HUES6 (cell line): ENCODE data around the gene CXCR6.

ENCODE experiments used
- H3K27ac ChIP-seq: 2 replicates; pipeline ENCODE4 v1.7.0; 2013; ENCODE audit warnings: low read depth, mild to moderate bottlenecking, low read length, inconsistent platforms
- H3K27me3 ChIP-seq: 2 replicates; pipeline ENCODE4 v1.6.1; 2013; ENCODE audit warnings: low read length; ENCODE audit not compliant: control insufficient read depth, insufficient read depth
- H3K36me3 ChIP-seq: 2 replicates; pipeline ENCODE4 v1.6.1; 2013; ENCODE audit warnings: low read length; ENCODE audit not compliant: control insufficient read depth, insufficient read depth
- H3K4me1 ChIP-seq: 2 replicates; pipeline ENCODE4 v1.6.1; 2013; ENCODE audit warnings: low read length; ENCODE audit not compliant: control insufficient read depth, insufficient read depth
- H3K4me3 ChIP-seq: 2 replicates; pipeline ENCODE4 v1.5.1; 2013; ENCODE audit warnings: low read depth, low read length
- H3K9ac ChIP-seq: one replicate; pipeline ENCODE4 v1.6.1; 2013; ENCODE audit warnings: mild to moderate bottlenecking, low read length
- H3K9me3 ChIP-seq: 2 replicates; pipeline ENCODE4 v1.6.1; 2013; ENCODE audit warnings: low read depth, low read length; ENCODE audit not compliant: control insufficient read depth, insufficient read depth

CXCR6 gene

DNA sequence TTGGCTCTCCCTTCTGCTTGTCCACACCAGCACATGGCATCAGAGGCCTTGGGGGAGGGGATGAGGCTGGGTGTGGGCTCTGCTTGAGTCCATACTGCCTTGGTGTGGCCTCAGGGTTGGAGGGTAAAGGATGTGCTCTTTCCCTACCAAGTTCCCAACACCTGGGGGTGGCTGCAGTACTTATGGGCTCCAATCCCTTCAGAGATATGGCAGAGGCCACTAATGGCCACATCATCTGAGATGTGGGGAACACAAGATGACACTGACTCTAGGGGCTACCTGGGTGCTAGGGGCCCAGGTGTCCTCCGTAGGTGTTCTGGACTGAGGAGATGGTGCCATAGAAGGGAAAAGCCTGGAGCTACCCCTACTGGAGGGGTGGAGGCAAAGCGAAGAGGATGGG, 6.9 kb downstream of the CXCR6 start:
- no peak overlapping the region for H3K4me3 ChIP-seq
- no peaks in the 10 kb centered on the region for H3K9me3 ChIP-seq
- H3K27me3 ChIP-seq = no peaks in the 10 kb centered on the region
- H3K9ac ChIP-seq = no peak overlapping the region
- no peaks in the 10 kb centered on the region for H3K4me1 ChIP-seq
- no peak overlapping the region for H3K27ac ChIP-seq
- peaks cover 90% of the 10 kb centered on the region for H3K36me3 ChIP-seq

DNA sequence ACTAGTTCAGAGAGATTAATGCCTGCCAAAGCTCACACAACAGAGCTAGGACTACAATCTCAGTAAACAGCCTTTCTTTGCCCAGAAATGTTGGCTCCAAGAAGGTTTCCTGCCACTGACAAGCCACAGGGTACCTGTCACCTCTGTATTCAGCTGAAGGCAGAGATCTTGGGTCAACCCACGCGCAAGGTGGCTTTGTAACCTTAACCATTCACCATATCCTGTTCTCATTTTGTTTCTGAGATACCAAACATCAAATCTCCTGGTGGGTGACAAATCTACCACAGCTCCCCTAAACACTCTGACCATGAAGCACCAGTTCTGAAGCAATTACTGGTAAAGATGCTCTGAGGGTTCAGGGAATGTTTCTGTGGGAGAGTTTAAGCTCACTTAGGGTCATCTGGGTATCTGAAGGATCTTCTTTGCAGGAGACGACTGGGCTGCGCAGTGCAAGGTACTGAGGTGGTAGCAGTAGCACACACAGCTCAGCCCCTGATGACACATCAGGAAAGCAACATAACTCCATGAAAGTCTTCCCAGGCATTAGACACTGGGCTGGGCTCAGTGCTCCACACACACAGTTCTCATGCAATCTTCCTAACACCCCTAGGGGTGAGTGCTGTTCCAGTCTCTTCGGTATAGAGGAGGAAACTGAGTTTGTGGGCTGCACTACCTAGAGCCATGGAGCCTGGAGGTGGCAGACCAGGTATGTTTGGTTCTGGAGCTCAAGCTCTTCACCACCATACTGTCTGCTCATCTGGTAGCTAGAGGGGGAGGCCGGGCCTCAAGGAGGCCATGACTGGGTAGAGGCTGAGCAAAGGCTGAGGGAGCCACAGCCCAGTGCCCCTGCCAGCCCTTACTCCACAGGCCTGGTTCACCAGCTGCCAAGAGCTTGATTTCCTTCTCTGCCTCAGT, 7.7 kb downstream of the CXCR6 start:
- no peak overlapping the region for H3K9ac ChIP-seq
- no peaks in the 10 kb centered on the region for H3K27me3 ChIP-seq
- H3K27ac ChIP-seq = no peak overlapping the region
- H3K4me1 ChIP-seq = no peaks in the 10 kb centered on the region
- H3K9me3 ChIP-seq = no peaks in the 10 kb centered on the region
- no peak overlapping the region for H3K4me3 ChIP-seq
- peaks cover 96% of the 10 kb centered on the region for H3K36me3 ChIP-seq

DNA sequence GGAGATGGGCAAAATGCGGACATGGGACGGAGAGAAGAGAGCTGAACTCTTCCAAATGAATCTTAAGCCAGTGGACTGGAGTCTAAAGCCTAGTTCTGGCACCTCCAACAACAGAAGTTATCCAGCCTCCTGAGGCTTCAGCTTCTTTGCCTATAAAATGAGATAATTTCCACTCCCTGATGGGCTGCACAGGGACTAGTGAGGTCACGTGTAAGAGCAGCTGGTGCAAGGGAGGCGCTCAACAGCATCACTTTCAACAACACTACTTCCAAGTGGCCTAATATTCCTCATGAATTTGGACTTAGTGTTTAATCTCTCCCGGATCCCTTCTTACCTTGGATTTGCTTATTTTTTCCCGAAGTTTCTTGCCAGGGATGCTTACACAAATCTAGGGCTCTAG, 8.7 kb downstream of the CXCR6 start:
- Histone ChIP-seq H3K9me3 (no peaks in the 10 kb centered on the region), H3K27ac (no peak overlapping the region), H3K36me3 (peaks cover 95% of the 10 kb centered on the region), H3K27me3 (no peaks in the 10 kb centered on the region), H3K4me3 (no peak overlapping the region), H3K4me1 (no peaks in the 10 kb centered on the region), H3K9ac (no peak overlapping the region)

DNA sequence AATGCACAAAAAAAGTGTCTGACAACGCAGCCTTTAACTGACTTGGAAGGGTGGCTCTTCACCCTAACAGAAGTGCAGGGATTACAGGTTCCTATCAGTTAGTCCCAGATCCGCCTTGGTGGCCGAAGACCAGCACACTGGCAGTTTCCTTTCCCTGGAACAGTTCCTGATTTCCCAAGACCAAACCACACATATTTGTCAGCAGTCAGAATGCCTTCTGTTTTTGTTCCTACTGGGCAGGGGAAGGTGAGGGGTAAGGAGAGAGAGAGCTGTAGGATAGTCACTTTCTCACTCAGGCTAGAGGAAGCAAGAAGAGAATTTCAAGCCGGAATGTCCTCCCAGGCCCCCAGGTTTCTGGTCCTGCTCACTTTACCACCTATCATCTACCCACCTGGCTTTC, 9.2 kb downstream of the CXCR6 start:
- Histone ChIP-seq H3K36me3 (peaks cover 95% of the 10 kb centered on the region), H3K4me3 (no peak overlapping the region), H3K9me3 (no peaks in the 10 kb centered on the region), H3K27me3 (no peaks in the 10 kb centered on the region), H3K9ac (no peak overlapping the region), H3K27ac (no peak overlapping the region), H3K4me1 (no peaks in the 10 kb centered on the region)

DNA sequence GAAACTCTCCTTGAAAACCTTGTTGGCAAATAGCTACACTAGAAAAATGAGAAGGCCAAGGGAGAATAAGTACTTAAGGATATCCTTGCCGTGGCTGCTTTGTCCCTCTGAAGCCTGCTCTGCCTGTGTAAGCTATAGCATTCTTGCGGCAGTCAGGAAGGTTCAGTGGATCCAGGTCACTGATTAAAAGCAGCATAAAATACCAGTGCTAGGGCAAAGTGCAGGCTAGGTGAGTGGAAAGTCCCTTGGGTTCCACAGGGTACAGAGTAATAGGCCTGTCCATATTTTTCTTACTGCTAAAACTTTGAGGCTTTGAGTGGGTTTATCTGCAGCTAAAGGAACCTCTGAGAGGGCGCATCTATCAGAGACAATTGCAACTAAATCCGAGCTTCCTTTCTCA, 10.3 kb downstream of the CXCR6 start:
- no peaks in the 10 kb centered on the region for H3K4me1 ChIP-seq
- peaks cover 95% of the 10 kb centered on the region for H3K36me3 ChIP-seq
- no peak overlapping the region for H3K9ac ChIP-seq
- no peak overlapping the region for H3K27ac ChIP-seq
- H3K4me3 ChIP-seq = no peak overlapping the region
- no peaks in the 10 kb centered on the region for H3K27me3 ChIP-seq
- no peaks in the 10 kb centered on the region for H3K9me3 ChIP-seq

DNA sequence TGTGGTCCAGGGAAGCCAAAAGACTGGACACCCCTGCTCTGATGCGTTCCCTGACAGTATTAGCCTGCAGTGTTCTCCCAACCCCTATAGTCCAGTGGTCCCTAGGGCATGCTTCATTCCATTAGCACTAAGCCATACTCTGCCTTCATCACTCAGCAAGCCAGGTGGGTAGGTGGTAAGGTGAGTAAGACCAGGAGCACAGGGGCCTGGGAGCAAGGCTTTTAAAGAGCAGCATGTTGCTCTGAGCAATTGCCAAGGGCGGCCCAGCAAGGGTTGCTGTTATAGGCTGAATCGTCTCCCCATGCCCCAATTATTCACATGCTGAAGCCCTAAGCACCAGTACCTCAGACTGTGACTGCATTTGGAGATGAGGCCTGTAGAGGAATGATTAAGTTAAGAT, 11.0 kb downstream of the CXCR6 start:
- H3K4me3 ChIP-seq = no peak overlapping the region
- no peaks in the 10 kb centered on the region for H3K27me3 ChIP-seq
- H3K9ac ChIP-seq = no peak overlapping the region
- H3K9me3 ChIP-seq = no peaks in the 10 kb centered on the region
- no peaks in the 10 kb centered on the region for H3K4me1 ChIP-seq
- no peak overlapping the region for H3K27ac ChIP-seq
- peaks cover 95% of the 10 kb centered on the region for H3K36me3 ChIP-seq

DNA sequence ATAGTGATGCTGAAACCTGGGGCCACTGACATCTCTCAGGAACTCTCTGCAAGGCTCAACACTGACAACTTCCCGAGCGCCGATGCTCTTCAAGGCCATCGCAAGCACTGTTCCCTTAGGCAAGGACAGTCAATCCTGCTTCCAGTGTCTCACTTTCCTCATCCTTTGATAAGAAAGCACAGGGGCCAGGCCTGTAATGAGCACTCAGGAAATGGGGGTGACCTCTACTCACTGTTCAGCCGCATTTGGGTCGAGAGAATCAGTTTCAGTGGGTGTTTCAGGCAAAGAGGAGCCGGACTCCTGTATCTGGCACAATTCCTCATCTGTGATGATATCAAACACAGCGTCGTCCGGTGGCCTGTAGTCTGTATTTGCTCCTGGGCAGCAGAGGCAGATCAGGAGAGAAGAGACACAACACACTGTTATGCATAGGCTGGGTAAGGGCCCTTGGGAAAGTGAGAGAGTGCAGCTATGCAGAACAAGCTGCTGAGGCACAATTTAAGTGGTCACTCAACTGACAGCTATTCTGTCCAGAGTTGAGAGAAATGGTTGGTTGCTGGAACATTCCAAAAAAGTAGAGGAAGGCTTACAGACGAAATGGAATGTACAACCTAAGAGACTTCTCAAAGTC, 11.9 kb downstream of the CXCR6 start:
- Histone ChIP-seq H3K9ac (no peak overlapping the region), H3K4me3 (no peak overlapping the region), H3K27me3 (no peaks in the 10 kb centered on the region), H3K9me3 (no peaks in the 10 kb centered on the region), H3K27ac (no peak overlapping the region), H3K36me3 (peaks cover 95% of the 10 kb centered on the region), H3K4me1 (no peaks in the 10 kb centered on the region)

GRCh38 chr3:45955706-45956105, 12.4 kb downstream of the CXCR6 start:
- Histone ChIP-seq H3K27me3 (no peaks in the 10 kb centered on the region), H3K4me3 (no peak overlapping the region), H3K9me3 (no peaks in the 10 kb centered on the region), H3K9ac (no peak overlapping the region), H3K4me1 (no peaks in the 10 kb centered on the region), H3K36me3 (peaks cover 96% of the 10 kb centered on the region), H3K27ac (no peak overlapping the region)

- no peak overlapping the region for H3K4me3 ChIP-seq
- no peaks in the 10 kb centered on the region for H3K4me1 ChIP-seq
- H3K9me3 ChIP-seq = no peaks in the 10 kb centered on the region
- no peaks in the 10 kb centered on the region for H3K27me3 ChIP-seq
- H3K27ac ChIP-seq = no peak overlapping the region
- H3K9ac ChIP-seq = no peak overlapping the region
- H3K36me3 ChIP-seq = peaks cover 95% of the 10 kb centered on the region
Observed at GRCh38 chr3:45957586-45957985, 14.3 kb downstream of the CXCR6 start.

GRCh38 chr3:45958321-45958791, 15.1 kb downstream of the CXCR6 start:
- Histone ChIP-seq H3K4me3 (no peak overlapping the region), H3K27me3 (no peaks in the 10 kb centered on the region), H3K27ac (no peak overlapping the region), H3K9me3 (no peaks in the 10 kb centered on the region), H3K9ac (no peak overlapping the region), H3K4me1 (no peaks in the 10 kb centered on the region), H3K36me3 (peaks cover 95% of the 10 kb centered on the region)

GRCh38 chr3:45959201-45959600, 15.9 kb downstream of the CXCR6 start:
- Histone ChIP-seq H3K4me3 (no peak overlapping the region), H3K27me3 (no peaks in the 10 kb centered on the region), H3K4me1 (no peaks in the 10 kb centered on the region), H3K27ac (no peak overlapping the region), H3K36me3 (peaks cover 95% of the 10 kb centered on the region), H3K9me3 (no peaks in the 10 kb centered on the region), H3K9ac (no peak overlapping the region)
